WTC11 (cell line): ENCODE data around the gene RNF20. TPM values are rescaled to one million over a fixed set of nuclear protein-coding genes. Genes with fewer than 3 reads are reported as not detected.

Source experiments
- ATAC-seq: fragments of 200-7000 bp; cut with Tn5 transposase; 2 replicates; pipeline ENCODE4 v1.10.0; 2021; ENCODE audit warnings: mild to moderate bottlenecking, moderate library complexity
- CTCF ChIA-PET: fragments of 300-600 bp; sonication (Branson Sonifier 250); formaldehyde crosslinking; loops from one replicate; lab custom pipeline; 2021; ENCODE audit warnings: antibody characterized with exemption; lab: Charles Lee
- POLR2A ChIA-PET: fragments of 350-600 bp; sonication (Branson Sonifier 250); formaldehyde crosslinking; loops from one replicate; lab custom pipeline; 2021; ENCODE audit warnings: antibody characterized with exemption; lab: Charles Lee
- DNase-seq: peaks from one replicate; pipeline ENCODE4 v3.0.0; 2021; ENCODE audit warnings: low spot score
- H3K27ac Mint-ChIP-seq: 2 replicates; pipeline ENCODE4 v1.8.0; 2021; ENCODE audit warnings: mixed read lengths
- H3K27me3 Mint-ChIP-seq: 2 replicates; pipeline ENCODE4 v1.8.0; 2021; ENCODE audit warnings: low read depth, mild to moderate bottlenecking, moderate library complexity, mixed read lengths
- H3K36me3 Mint-ChIP-seq: 2 replicates; pipeline ENCODE4 v1.8.0; 2021; ENCODE audit warnings: mixed read lengths
- H3K4me1 Mint-ChIP-seq: 2 replicates; pipeline ENCODE4 v1.8.0; 2022; ENCODE audit warnings: mixed read lengths
- H3K4me3 Mint-ChIP-seq: 2 replicates; pipeline ENCODE4 v1.8.0; 2021; ENCODE audit warnings: mild to moderate bottlenecking, moderate library complexity, mixed read lengths
- H3K9me3 Mint-ChIP-seq: 2 replicates; pipeline ENCODE4 v1.8.0; 2021; ENCODE audit warnings: mixed read lengths
- ARID4B ChIP-seq: sonication (generic); formaldehyde crosslinking; IDR thresholded peaks from 2 replicates; pipeline ENCODE4 v1.8.0; 2023; ENCODE audit warnings: missing genetic modification reagents, mild to moderate bottlenecking, borderline replicate concordance
- CBFB ChIP-seq: sonication (generic); formaldehyde crosslinking; IDR thresholded peaks from 2 replicates; pipeline ENCODE4 v1.8.1; 2022; ENCODE audit warnings: mild to moderate bottlenecking, low read depth, missing genetic modification reagents
- CDX4 ChIP-seq: fragments of 250-450 bp; sonication (Bioruptor Pico); IDR thresholded peaks from 2 replicates; pipeline ENCODE4 v1.9.0; 2021; ENCODE audit warnings: moderate library complexity, mild to moderate bottlenecking, inconsistent platforms, borderline replicate concordance
- E2F1 ChIP-seq: sonication (generic); formaldehyde crosslinking; IDR thresholded peaks from 2 replicates; pipeline ENCODE4 v1.8.0; 2022; ENCODE audit warnings: mild to moderate bottlenecking, missing genetic modification reagents
- E2F5 ChIP-seq: sonication (generic); formaldehyde crosslinking; IDR thresholded peaks from 2 replicates; pipeline ENCODE4 v1.8.1; 2022; ENCODE audit warnings: mild to moderate bottlenecking, moderate library complexity, missing genetic modification reagents
- EMX1 ChIP-seq: fragments of 250-450 bp; sonication (Bioruptor Pico); IDR thresholded peaks from 2 replicates; pipeline ENCODE4 v1.8.0; 2021; ENCODE audit warnings: mild to moderate bottlenecking
- ETV6 ChIP-seq: sonication (generic); formaldehyde crosslinking; IDR thresholded peaks from 2 replicates; pipeline ENCODE4 v1.8.1; 2022; ENCODE audit warnings: mild to moderate bottlenecking, missing genetic modification reagents
- FOXK1 ChIP-seq: sonication (generic); formaldehyde crosslinking; IDR thresholded peaks from 2 replicates; pipeline ENCODE4 v1.8.0; 2022; ENCODE audit warnings: mild to moderate bottlenecking, moderate library complexity, missing genetic modification reagents
- FOXP4 ChIP-seq: sonication (generic); formaldehyde crosslinking; IDR thresholded peaks from 2 replicates; pipeline ENCODE4 v1.8.0; 2022; ENCODE audit warnings: mild to moderate bottlenecking, missing genetic modification reagents
- MXD4 ChIP-seq: fragments of 250-450 bp; sonication (Bioruptor Pico); IDR thresholded peaks from 2 replicates; pipeline ENCODE4 v1.8.0; 2021; ENCODE audit warnings: mild to moderate bottlenecking, moderate library complexity, borderline replicate concordance
- NFATC4 ChIP-seq: fragments of 250-450 bp; sonication (Bioruptor Pico); IDR thresholded peaks from 2 replicates; pipeline ENCODE4 v1.9.0; 2021; ENCODE audit warnings: mild to moderate bottlenecking
- NFE2L1 ChIP-seq: sonication (generic); formaldehyde crosslinking; IDR thresholded peaks from 2 replicates; pipeline ENCODE4 v1.8.1; 2023; ENCODE audit warnings: missing genetic modification reagents
- NFYB ChIP-seq: sonication (generic); formaldehyde crosslinking; conservative IDR thresholded peaks from 2 replicates; pipeline ENCODE4 v1.8.0; 2022; ENCODE audit warnings: low read depth, missing genetic modification reagents
- NR3C1 ChIP-seq: sonication (generic); formaldehyde crosslinking; conservative IDR thresholded peaks from 2 replicates; pipeline ENCODE4 v1.8.1; 2023; ENCODE audit warnings: low read depth, mild to moderate bottlenecking, missing genetic modification reagents
- OVOL2 ChIP-seq: fragments of 250-450 bp; sonication (Bioruptor Pico); IDR thresholded peaks from 2 replicates; pipeline ENCODE4 v1.9.0; 2021; ENCODE audit warnings: mild to moderate bottlenecking, borderline replicate concordance
- PREB ChIP-seq: sonication (generic); formaldehyde crosslinking; IDR thresholded peaks from 2 replicates; pipeline ENCODE4 v1.8.1; 2022; ENCODE audit warnings: mild to moderate bottlenecking, missing genetic modification reagents, moderate library complexity, borderline replicate concordance
- RELA ChIP-seq: sonication (generic); formaldehyde crosslinking; IDR thresholded peaks from 2 replicates; pipeline ENCODE4 v1.8.1; 2022; ENCODE audit warnings: missing genetic modification reagents, mild to moderate bottlenecking, borderline replicate concordance
- RORB ChIP-seq: fragments of 250-450 bp; sonication (Bioruptor Pico); IDR thresholded peaks from 2 replicates; pipeline ENCODE4 v1.9.0; 2021; ENCODE audit warnings: mild to moderate bottlenecking
- TCF7 ChIP-seq: sonication (generic); formaldehyde crosslinking; IDR thresholded peaks from 2 replicates; pipeline ENCODE4 v1.8.0; 2022; ENCODE audit warnings: mild to moderate bottlenecking, low read depth, missing genetic modification reagents, moderate library complexity
- TEAD1 ChIP-seq: sonication (generic); formaldehyde crosslinking; IDR thresholded peaks from 2 replicates; pipeline ENCODE4 v1.8.0; 2022; ENCODE audit warnings: mild to moderate bottlenecking, missing genetic modification reagents
- TEAD4 ChIP-seq: sonication (generic); formaldehyde crosslinking; IDR thresholded peaks from 2 replicates; pipeline ENCODE4 v1.8.0; 2022; ENCODE audit warnings: mild to moderate bottlenecking, missing genetic modification reagents
- USF2 ChIP-seq: sonication (generic); formaldehyde crosslinking; IDR thresholded peaks from 2 replicates; pipeline ENCODE4 v1.8.1; 2023; ENCODE audit warnings: mild to moderate bottlenecking, missing genetic modification reagents, moderate library complexity
- ZNF425 ChIP-seq: fragments of 250-450 bp; sonication (Bioruptor Pico); conservative IDR thresholded peaks from 2 replicates; pipeline ENCODE4 v1.9.0; 2021; ENCODE audit warnings: mild to moderate bottlenecking
- total RNA-seq: library from RNA; stranded (reverse); gene quantifications from 3 replicates; pipeline ENCODE4 v1.2.3, GENCODE V29; 2021

The RNF20 gene
- total RNA-seq, 1 experiment from 2014 or later: 52.6 TPM

- no peak for TF ChIP-seq ARID4B (CRISPR knock-in tag)
- TF ChIP-seq E2F5 (CRISPR knock-in tag): no peak
- TF ChIP-seq NFE2L1: no peak
- no peak for TF ChIP-seq USF2
- no peak for TF ChIP-seq CDX4 (CRISPR knock-in tag)
- TF ChIP-seq E2F1 (CRISPR knock-in tag): no peak
- TF ChIP-seq NFYB (CRISPR knock-in tag): no peak
- no peak for TF ChIP-seq EMX1
- no peak for TF ChIP-seq MXD4 (CRISPR knock-in tag)
- TF ChIP-seq, all 79 proteins: peak for 0
Measured at GRCh38 chr9:101509572-101509971, 24.1 kb upstream of the RNF20 start (continued).

- Mint-ChIP-seq H3K4me1 (peaks cover 37% of the 10 kb centered on the region), H3K9me3 (no peaks in the 10 kb centered on the region), H3K4me3 (no peak overlapping the region), H3K36me3 (no peaks in the 10 kb centered on the region), H3K27me3 (no peaks in the 10 kb centered on the region), H3K27ac (no peak overlapping the region)
- DNase-seq (no peak), ATAC-seq (no peak)
- CTCF ChIA-PET: interaction anchor here (0.7 kb wide), 1 partner anchor 61 kb away, joined by 5 read pairs; no protein-coding TSS in a partner anchor
- POLR2A ChIA-PET: no interaction called here
- TF ChIP-seq FOXP4 (no peak), TCF7 (CRISPR knock-in tag) (no peak), RORB (CRISPR knock-in tag) (no peak), E2F1 (CRISPR knock-in tag) (no peak), NFATC4 (no peak), PREB (no peak), OVOL2 (CRISPR knock-in tag) (no peak), RELA (no peak), NR3C1 (no peak), TEAD4 (CRISPR knock-in tag) (no peak), CBFB (CRISPR knock-in tag) (no peak), TEAD1 (CRISPR knock-in tag) (no peak), FOXK1 (CRISPR knock-in tag) (no peak), ZNF425 (CRISPR knock-in tag) (no peak), ETV6 (CRISPR knock-in tag) (no peak)
Measured at GRCh38 chr9:101510459-101510858, 23.2 kb upstream of the RNF20 start.
